Measurements from ENCODE around the gene AGPAT3.

GRCh38 chr21:43943512-43944077 lies 78.6 kb downstream of the AGPAT3 start:
- TF ChIP-seq CTCF (IDR thresholded peaks at IDR 0.05) (no peak), POLR2A (IDR thresholded peaks at IDR 0.05) (no peak)

Data from right lobe of liver (tissue), 4 donors.